ENCODE data around the gene TNRC6A.

DNA sequence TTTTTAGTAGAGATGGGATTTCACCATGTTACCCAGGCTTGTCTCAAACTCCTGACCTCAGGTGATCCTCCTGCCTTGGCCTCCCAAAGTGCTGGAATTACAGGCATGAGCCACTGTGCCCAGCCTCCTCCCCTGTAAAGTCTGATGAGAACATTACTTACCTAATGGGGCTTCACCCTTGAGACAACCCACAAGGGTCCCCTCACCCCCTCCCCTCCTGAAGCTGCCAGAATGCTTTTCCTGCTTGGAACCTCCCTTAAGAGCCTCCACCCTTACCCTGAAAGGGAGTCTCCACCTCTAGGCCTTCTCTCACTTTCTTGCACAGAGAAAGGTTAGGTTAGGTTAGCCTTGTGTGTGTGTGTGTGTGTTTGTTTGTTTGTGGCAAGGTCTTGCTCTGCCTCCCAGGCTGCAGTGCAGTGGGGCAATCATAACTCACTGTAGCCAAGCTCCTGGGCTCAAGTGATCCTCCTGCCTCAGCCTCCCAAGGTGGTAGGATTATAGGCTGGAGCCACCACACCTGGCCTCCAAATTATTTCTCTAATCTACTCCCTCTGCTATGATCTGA, 125.2 kb downstream of the TNRC6A start:
- no peak for TF ChIP-seq SREBF2 (IDR thresholded peaks at IDR 0.05; ENCODE audit: low read length)
- no peak for TF ChIP-seq RAD21 (IDR thresholded peaks at IDR 0.05; ENCODE audit: insufficient read depth, low read depth, low read length)
- TF ChIP-seq MYB (IDR thresholded peaks at IDR 0.05; ENCODE audit: borderline replicate concordance, low read depth, low read length), result no peak
- no peak for TF ChIP-seq CTCF (IDR thresholded peaks at IDR 0.05 in 2 of 3, conservative IDR thresholded peaks at IDR 0.05 in 1 of 3; ENCODE audit: control insufficient read depth in 2 of 3, extremely low read depth in 1 of 3, insufficient read depth in 1 of 3, low read depth in 3 of 3, low read length in 3 of 3)
- no peak for TF ChIP-seq RFX5 (IDR thresholded peaks at IDR 0.05; ENCODE audit: low read depth, low read length)
- no peak for TF ChIP-seq POLR2A (IDR thresholded peaks at IDR 0.05; ENCODE audit: low read depth, low read length)
- no peak for TF ChIP-seq BHLHE40 (IDR thresholded peaks at IDR 0.05; ENCODE audit: borderline replicate concordance in 1 of 2, low read depth in 2 of 2, low read length in 1 of 2)
- no peak for TF ChIP-seq TAF1 (IDR thresholded peaks at IDR 0.05; ENCODE audit: borderline replicate concordance, low read depth, low read length)
- no peak for TF ChIP-seq MAX (IDR thresholded peaks at IDR 0.05; ENCODE audit: low read depth, low read length)
- no peak for TF ChIP-seq CEBPB (IDR thresholded peaks at IDR 0.05; ENCODE audit: borderline replicate concordance in 1 of 2, low read depth in 2 of 2, low read length in 2 of 2)
- no peak for TF ChIP-seq NFYB (IDR thresholded peaks at IDR 0.05; ENCODE audit: insufficient read depth, low read depth, low read length)
- TF ChIP-seq KLF5 (IDR thresholded peaks at IDR 0.05; ENCODE audit: partially characterized antibody), result no peak
- no peak for TF ChIP-seq EZH2 (IDR thresholded peaks at IDR 0.05; ENCODE audit: borderline replicate concordance, control insufficient read depth, low read depth, low read length)
- no peak for TF ChIP-seq ZNF274 (IDR thresholded peaks at IDR 0.05; ENCODE audit: insufficient read depth, insufficient read length)
